Gastroesophageal sphincter (tissue), 3 donors: ENCODE data around the gene ADAM22.

Experiments used
- POLR2A ChIP-seq, 2 donors: fragments of 450-650 bp; IDR thresholded peaks; one replicate each; pipeline ENCODE4 v1.6.1; 2017; ENCODE audit warnings: antibody characterized with exemption in 2 of 2, mild to moderate bottlenecking in 2 of 2, moderate library complexity in 1 of 2
- TF ChIP-seq, protein P1 (sequence below), 4 experiments: fragments of 200-600 bp in 2 of 4; fragments of 450-650 bp in 2 of 4; sonication (generic) in 1 of 4; IDR thresholded peaks; one replicate each; pipeline ENCODE4 v1.5.1; 2017 to 2019; ENCODE audit warnings: antibody characterized with exemption in 4 of 4, mild to moderate bottlenecking in 2 of 4, moderate library complexity in 2 of 4

GRCh38 chr7:88037050-88037449 is 103.0 kb downstream of the ADAM22 start:
- no peak for TF ChIP-seq POLR2A (IDR thresholded peaks at IDR 0.05)
- TF ChIP-seq, protein P1, sequence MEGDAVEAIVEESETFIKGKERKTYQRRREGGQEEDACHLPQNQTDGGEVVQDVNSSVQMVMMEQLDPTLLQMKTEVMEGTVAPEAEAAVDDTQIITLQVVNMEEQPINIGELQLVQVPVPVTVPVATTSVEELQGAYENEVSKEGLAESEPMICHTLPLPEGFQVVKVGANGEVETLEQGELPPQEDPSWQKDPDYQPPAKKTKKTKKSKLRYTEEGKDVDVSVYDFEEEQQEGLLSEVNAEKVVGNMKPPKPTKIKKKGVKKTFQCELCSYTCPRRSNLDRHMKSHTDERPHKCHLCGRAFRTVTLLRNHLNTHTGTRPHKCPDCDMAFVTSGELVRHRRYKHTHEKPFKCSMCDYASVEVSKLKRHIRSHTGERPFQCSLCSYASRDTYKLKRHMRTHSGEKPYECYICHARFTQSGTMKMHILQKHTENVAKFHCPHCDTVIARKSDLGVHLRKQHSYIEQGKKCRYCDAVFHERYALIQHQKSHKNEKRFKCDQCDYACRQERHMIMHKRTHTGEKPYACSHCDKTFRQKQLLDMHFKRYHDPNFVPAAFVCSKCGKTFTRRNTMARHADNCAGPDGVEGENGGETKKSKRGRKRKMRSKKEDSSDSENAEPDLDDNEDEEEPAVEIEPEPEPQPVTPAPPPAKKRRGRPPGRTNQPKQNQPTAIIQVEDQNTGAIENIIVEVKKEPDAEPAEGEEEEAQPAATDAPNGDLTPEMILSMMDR (IDR thresholded peaks at IDR 0.05): no peak
